Panc1 (cell line): Measurements from ENCODE around the gene MED14. TPM values are rescaled to one million over a fixed set of nuclear protein-coding genes. Genes with fewer than 3 reads are reported as not detected.

Source experiments
- ATAC-seq: fragments of 200-7000 bp; cut with Tn5 transposase; 2 replicates; pipeline ENCODE4 v1.9.1; 2020; ENCODE audit warnings: mild to moderate bottlenecking, moderate library complexity
- Bru-seq: library from RNA; stranded (reverse); fragments of 400-500 nt; gene quantifications from one replicate; lab custom pipeline; 2021; lab: Mats Ljungman, UMichigan
- BruChase-seq, 2 experiments: library from RNA; stranded (reverse); fragments of 400-500 nt; gene quantifications; one replicate each; lab custom pipeline; 2021; lab: Mats Ljungman, UMichigan
- BruUV-seq: library from RNA; stranded (reverse); fragments of 400-500 nt; replicated peaks from 2 replicates; lab custom pipeline; 2021; lab: Mats Ljungman, UMichigan
- CTCF ChIA-PET: fragments of 300-600 bp; sonication (Branson Sonifier 250); formaldehyde crosslinking; loops from one replicate; lab custom pipeline; 2022; ENCODE audit warnings: antibody characterized with exemption; lab: Charles Lee
- POLR2A ChIA-PET: fragments of 300-600 bp; sonication (Branson Sonifier 250); formaldehyde crosslinking; loops from one replicate; lab custom pipeline; 2022; ENCODE audit warnings: antibody characterized with exemption; lab: Charles Lee
- DNase-seq: peaks from one replicate; pipeline ENCODE4 v3.0.0-alpha.2; 2010; ENCODE audit warnings: low read depth, low spot score
- H3K27ac ChIP-seq: 2 replicates; pipeline ENCODE4 v1.5.1; 2011; ENCODE audit warnings: mild to moderate bottlenecking, low read length, inconsistent platforms
- H3K27me3 ChIP-seq: fragments of 200-500 bp; sonication (Bioruptor generic); 2 replicates; pipeline ENCODE4 v1.6.0; 2014; ENCODE audit warnings: low read length, inconsistent platforms; ENCODE audit not compliant: control insufficient read depth, insufficient read depth
- H3K36me3 ChIP-seq: fragments of 200-500 bp; sonication (Bioruptor generic); 2 replicates; pipeline ENCODE4 v1.5.1; 2014; ENCODE audit warnings: inconsistent platforms, mild to moderate bottlenecking, low read length, moderate library complexity; ENCODE audit not compliant: control insufficient read depth, insufficient read depth
- H3K4me1 ChIP-seq: 2 replicates; pipeline ENCODE4 v1.5.1; 2011; ENCODE audit warnings: inconsistent platforms, mild to moderate bottlenecking, low read length, moderate library complexity; ENCODE audit not compliant: control insufficient read depth, insufficient read depth
- H3K4me3 ChIP-seq, 2 experiments: 2 replicates each; pipeline ENCODE4 v1.5.1; 2011 to 2012; ENCODE audit warnings: low read depth in 2 of 2, low read length in 2 of 2, mild to moderate bottlenecking in 2 of 2, inconsistent platforms in 1 of 2, moderate library complexity in 1 of 2
- H3K9me3 ChIP-seq: fragments of 200-500 bp; sonication (Bioruptor generic); 2 replicates; pipeline ENCODE4 v1.5.1; 2014; ENCODE audit warnings: low read depth, mild to moderate bottlenecking, inconsistent platforms, low read length, moderate library complexity; ENCODE audit not compliant: control insufficient read depth, insufficient read depth
- POLR2AphosphoS5 ChIP-seq: IDR thresholded peaks from 2 replicates; pipeline ENCODE4 v1.6.1; 2012; ENCODE audit warnings: mild to moderate bottlenecking, low read depth, low read length, moderate library complexity
- SIN3A ChIP-seq: IDR thresholded peaks from 2 replicates; pipeline ENCODE4 v1.6.1; 2012; ENCODE audit warnings: low read depth, mild to moderate bottlenecking, low read length, moderate library complexity, borderline replicate concordance; ENCODE audit not compliant: insufficient read depth
- TCF7L2 ChIP-seq: IDR thresholded peaks from 2 replicates; pipeline ENCODE4 v1.6.1; 2011; ENCODE audit warnings: mild to moderate bottlenecking, low read depth, low read length, inconsistent platforms
- in situ Hi-C: cut with HindIII; loops from 2 replicates; pipeline ENCODE4 v1.10.0; 2016; ENCODE audit warnings: low sequenced_read_pairs, low pct_unique_long_range_greater_than_20kb
- intact Hi-C: fragments of 100-400 bp; cut with micrococcal nuclease; formaldehyde crosslinking; loops from one replicate; pipeline ENCODE4 v1.10.0; 2022; ENCODE audit not compliant: unreplicated experiment
- long read RNA-seq: library from polyadenylated mRNA; unstranded; transcript quantifications from one replicate; pipeline ENCODE4 v2.0.0, GENCODE V29; 2021; ENCODE audit not compliant: unreplicated experiment
- polyA plus RNA-seq: library from polyadenylated mRNA; unstranded; fragments of >200 nt; gene quantifications from one replicate; pipeline ENCODE4 v1.2.1, GENCODE V29; 2012; ENCODE audit warnings: missing spikeins; ENCODE audit not compliant: insufficient read length
- total RNA-seq: library from RNA; stranded (reverse); gene quantifications from one replicate; pipeline ENCODE4 v1.2.1, GENCODE V29; 2021; ENCODE audit not compliant: unreplicated experiment
- TF ChIP-seq, protein P1 (sequence below): fragments of 450-650 bp; IDR thresholded peaks from 2 replicates; pipeline ENCODE4 v1.5.1; 2017; ENCODE audit warnings: mild to moderate bottlenecking
- TF ChIP-seq, protein P2 (sequence below), 2 experiments: IDR thresholded peaks; 2 replicates each; pipeline ENCODE4 v1.6.1; 2011 to 2012; ENCODE audit warnings: low read depth in 2 of 2, control low read depth in 1 of 2, low read length in 1 of 2, mild to moderate bottlenecking in 1 of 2, moderate library complexity in 1 of 2; ENCODE audit not compliant: insufficient read depth in 1 of 2

Gene MED14
- total RNA-seq (45.4 TPM), Bru-seq, nascent RNA (percentile 73 among the genes with signal in this experiment), BruChase-seq, experiment 1, labeled RNA remaining after a 2-hour chase (percentile 73 among the genes with signal in this experiment), BruChase-seq, experiment 2, labeled RNA remaining after a 6-hour chase (percentile 83 among the genes with signal in this experiment)
- polyA plus RNA-seq = 27.1 TPM
- long read RNA-seq, full-length matches to known transcripts = 3 of 21 reads
- long read RNA-seq, partial matches to known transcripts = 14 of 21 reads
- long read RNA-seq, other reads (novel, unspliced or antisense) = 4 of 21 reads

DNA sequence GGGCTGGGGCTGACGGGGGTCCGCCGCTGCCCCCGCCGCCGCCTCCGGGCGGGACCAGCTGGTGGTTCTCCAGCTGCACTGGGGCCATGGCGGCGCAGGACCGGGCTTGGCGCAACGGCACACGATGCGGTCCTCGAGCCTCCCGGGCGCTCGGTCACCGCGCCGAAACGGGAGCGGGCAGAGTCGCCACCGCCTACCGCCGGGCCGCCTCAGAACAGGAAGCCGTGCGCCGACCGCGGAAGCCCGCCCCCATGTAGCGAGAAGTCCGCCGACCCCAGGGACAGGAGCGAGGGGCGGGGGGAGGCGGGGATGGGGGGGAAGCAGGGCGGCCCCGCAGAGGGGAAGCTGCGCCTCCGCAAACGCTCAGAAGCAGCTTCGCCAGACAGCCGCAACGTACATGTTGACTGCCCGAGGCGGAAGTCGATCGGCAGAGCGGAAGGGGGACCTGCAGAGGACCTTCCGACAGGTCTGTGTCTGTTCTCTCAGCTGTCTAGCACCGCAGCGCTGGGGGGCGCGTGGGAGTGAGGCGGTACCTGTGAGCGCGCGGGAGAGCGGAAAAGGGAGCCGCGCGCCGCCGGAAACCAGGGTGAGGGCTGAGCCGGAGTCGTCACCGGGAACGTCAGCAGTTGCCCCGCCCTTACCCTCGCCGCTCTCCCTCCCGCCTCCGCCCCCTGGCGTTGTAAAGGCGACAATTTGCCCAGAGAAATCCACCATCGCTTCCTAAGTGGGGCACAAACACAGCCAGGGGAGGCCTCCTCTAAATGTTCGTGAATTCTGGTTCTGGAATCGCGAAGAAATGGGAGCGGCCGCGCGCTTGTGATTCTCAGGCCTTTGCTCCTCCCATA is at the start of gene MED14:
TSS of gene MED14 (minus strand) at position 218 of the 845 bp plus-strand sequence. CDS start at position 88, 130 bp downstream.
- peak; percentile 97 for ATAC-seq
- in situ Hi-C loops = no loop called here
- peak within 1 kb of the TSS; percentile 77 for H3K27ac ChIP-seq
- peaks cover 6% of the 10 kb centered on the region; the same call in 1 of the 2 replicates for H3K4me1 ChIP-seq
- no TSS peak for BruUV-seq
- peak; percentile 43 for DNase-seq
- intact Hi-C loops = no loop called here
- no peaks in the 10 kb centered on the region for H3K27me3 ChIP-seq
- peak within 1 kb of the TSS; percentile 57 to 70 for H3K4me3 ChIP-seq
- ChIA-PET CTCF (no interaction called here), POLR2A (interaction anchor here (0.5 kb wide), 1 partner anchor 41 kb away, joined by 3 read pairs; no protein-coding TSS in a partner anchor)
- TF ChIP-seq POLR2AphosphoS5 (peak; percentile 51; the same call in 1 of the 2 replicates), TCF7L2 (peak; percentile 49; the same call in 1 of the 2 replicates), SIN3A (no peak)
- TF ChIP-seq, protein P1, sequence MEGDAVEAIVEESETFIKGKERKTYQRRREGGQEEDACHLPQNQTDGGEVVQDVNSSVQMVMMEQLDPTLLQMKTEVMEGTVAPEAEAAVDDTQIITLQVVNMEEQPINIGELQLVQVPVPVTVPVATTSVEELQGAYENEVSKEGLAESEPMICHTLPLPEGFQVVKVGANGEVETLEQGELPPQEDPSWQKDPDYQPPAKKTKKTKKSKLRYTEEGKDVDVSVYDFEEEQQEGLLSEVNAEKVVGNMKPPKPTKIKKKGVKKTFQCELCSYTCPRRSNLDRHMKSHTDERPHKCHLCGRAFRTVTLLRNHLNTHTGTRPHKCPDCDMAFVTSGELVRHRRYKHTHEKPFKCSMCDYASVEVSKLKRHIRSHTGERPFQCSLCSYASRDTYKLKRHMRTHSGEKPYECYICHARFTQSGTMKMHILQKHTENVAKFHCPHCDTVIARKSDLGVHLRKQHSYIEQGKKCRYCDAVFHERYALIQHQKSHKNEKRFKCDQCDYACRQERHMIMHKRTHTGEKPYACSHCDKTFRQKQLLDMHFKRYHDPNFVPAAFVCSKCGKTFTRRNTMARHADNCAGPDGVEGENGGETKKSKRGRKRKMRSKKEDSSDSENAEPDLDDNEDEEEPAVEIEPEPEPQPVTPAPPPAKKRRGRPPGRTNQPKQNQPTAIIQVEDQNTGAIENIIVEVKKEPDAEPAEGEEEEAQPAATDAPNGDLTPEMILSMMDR = peak; percentile 60
- TF ChIP-seq, protein P2, sequence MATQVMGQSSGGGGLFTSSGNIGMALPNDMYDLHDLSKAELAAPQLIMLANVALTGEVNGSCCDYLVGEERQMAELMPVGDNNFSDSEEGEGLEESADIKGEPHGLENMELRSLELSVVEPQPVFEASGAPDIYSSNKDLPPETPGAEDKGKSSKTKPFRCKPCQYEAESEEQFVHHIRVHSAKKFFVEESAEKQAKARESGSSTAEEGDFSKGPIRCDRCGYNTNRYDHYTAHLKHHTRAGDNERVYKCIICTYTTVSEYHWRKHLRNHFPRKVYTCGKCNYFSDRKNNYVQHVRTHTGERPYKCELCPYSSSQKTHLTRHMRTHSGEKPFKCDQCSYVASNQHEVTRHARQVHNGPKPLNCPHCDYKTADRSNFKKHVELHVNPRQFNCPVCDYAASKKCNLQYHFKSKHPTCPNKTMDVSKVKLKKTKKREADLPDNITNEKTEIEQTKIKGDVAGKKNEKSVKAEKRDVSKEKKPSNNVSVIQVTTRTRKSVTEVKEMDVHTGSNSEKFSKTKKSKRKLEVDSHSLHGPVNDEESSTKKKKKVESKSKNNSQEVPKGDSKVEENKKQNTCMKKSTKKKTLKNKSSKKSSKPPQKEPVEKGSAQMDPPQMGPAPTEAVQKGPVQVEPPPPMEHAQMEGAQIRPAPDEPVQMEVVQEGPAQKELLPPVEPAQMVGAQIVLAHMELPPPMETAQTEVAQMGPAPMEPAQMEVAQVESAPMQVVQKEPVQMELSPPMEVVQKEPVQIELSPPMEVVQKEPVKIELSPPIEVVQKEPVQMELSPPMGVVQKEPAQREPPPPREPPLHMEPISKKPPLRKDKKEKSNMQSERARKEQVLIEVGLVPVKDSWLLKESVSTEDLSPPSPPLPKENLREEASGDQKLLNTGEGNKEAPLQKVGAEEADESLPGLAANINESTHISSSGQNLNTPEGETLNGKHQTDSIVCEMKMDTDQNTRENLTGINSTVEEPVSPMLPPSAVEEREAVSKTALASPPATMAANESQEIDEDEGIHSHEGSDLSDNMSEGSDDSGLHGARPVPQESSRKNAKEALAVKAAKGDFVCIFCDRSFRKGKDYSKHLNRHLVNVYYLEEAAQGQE (IDR thresholded peaks at IDR 0.05; ENCODE audit: insufficient read depth in 1 of 2, low read depth in 2 of 2, low read length in 1 of 2) = no peak
- no peaks in the 10 kb centered on the region for H3K9me3 ChIP-seq
- H3K36me3 ChIP-seq = no peaks in the 10 kb centered on the region

DNA sequence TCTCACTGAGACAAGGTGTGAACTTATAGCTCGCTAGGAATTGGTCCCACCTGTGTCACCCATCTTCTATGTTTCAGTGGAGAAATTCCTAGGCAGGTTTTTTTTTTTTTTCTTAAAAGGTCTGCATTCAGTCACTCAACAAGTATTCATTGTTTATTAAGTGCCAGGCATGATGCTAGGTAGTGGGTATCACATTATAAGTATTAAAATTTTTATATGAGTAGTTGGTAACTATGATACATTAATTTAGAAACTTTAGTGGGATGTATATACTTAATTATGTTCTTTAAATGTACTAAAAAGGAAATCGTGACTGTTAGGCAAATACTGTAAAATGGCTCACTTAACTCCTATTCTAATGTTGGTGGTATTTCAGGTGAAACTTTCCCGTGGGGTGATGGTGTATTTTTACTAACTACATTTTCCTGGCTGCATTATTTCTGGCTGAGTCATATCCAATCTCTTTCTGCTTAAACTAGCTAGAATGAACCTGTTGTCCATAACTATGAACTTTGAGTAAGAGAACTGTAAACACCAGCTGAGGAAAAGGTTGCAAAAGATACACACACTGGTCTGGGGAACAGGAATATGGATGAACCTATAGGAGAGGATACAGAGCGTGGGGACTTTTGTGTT is 49.3 kb upstream of the MED14 start:
- in situ Hi-C loops = no loop called here
- ChIA-PET POLR2A (no interaction called here), CTCF (no interaction called here)
- Histone ChIP-seq H3K27me3 (no peaks in the 10 kb centered on the region), H3K9me3 (no peaks in the 10 kb centered on the region), H3K27ac (no peak overlapping the region), H3K4me3 (no peak overlapping the region), H3K36me3 (no peaks in the 10 kb centered on the region), H3K4me1 (no peaks in the 10 kb centered on the region)
- ATAC-seq = no peak
- TF ChIP-seq SIN3A (no peak), TCF7L2 (no peak), POLR2AphosphoS5 (no peak)
- TF ChIP-seq, protein P1 = no peak
- TF ChIP-seq, protein P2 (IDR thresholded peaks at IDR 0.05; ENCODE audit: insufficient read depth in 1 of 2, low read depth in 2 of 2, low read length in 1 of 2) = no peak
- no TSS peak for BruUV-seq
- intact Hi-C loops = no loop called here
- DNase-seq = no peak
